GM12878 (cell line): ENCODE data around the gene CHN2.

Experiments
- BCL11A ChIP-seq: IDR thresholded peaks from 2 replicates; pipeline ENCODE4 v1.6.1; 2011; ENCODE audit warnings: low read depth, low read length
- CBFB ChIP-seq: IDR thresholded peaks from 2 replicates; pipeline ENCODE4 v1.6.1; 2016; ENCODE audit warnings: antibody characterized with exemption, low read depth
- CTCF ChIP-seq, 3 experiments: IDR thresholded peaks in 2 of 3; conservative IDR thresholded peaks in 1 of 3; 2 replicates each; pipeline ENCODE4 v1.5.1; 2011; ENCODE audit warnings: low read depth in 3 of 3, low read length in 3 of 3, mild to moderate bottlenecking in 3 of 3, control low read depth in 2 of 3, moderate library complexity in 2 of 3, inconsistent platforms in 1 of 3, mixed read lengths in 1 of 3; ENCODE audit not compliant: control insufficient read depth in 2 of 3, insufficient read depth in 1 of 3; ENCODE audit errors: extremely low read depth in 1 of 3
- JUND ChIP-seq: IDR thresholded peaks from 2 replicates; pipeline ENCODE4 v1.6.1; 2012; ENCODE audit warnings: low read depth, mild to moderate bottlenecking, low read length, improper control_type of control experiment, moderate library complexity
- NFIC ChIP-seq: IDR thresholded peaks from 2 replicates; pipeline ENCODE4 v1.6.1; 2012; ENCODE audit warnings: low read depth, mild to moderate bottlenecking, inconsistent platforms, low read length, moderate library complexity
- POLR2A ChIP-seq: IDR thresholded peaks from 2 replicates; pipeline ENCODE4 v1.6.1; 2011; ENCODE audit warnings: low read depth, mild to moderate bottlenecking, low read length
- SIN3A ChIP-seq: IDR thresholded peaks from 2 replicates; pipeline ENCODE4 v1.6.1; 2012; ENCODE audit warnings: low read depth, low read length, improper control_type of control experiment
- STAT1 ChIP-seq: fragments of 450-650 bp; conservative IDR thresholded peaks from 2 replicates; pipeline ENCODE4 v1.6.1; 2014; ENCODE audit warnings: antibody characterized with exemption, mild to moderate bottlenecking

- no peak for TF ChIP-seq CTCF (IDR thresholded peaks at IDR 0.05 in 2 of 3, conservative IDR thresholded peaks at IDR 0.05 in 1 of 3; ENCODE audit: control insufficient read depth in 2 of 3, extremely low read depth in 1 of 3, insufficient read depth in 1 of 3, low read depth in 3 of 3, low read length in 3 of 3)
- TF ChIP-seq STAT1, result no peak
- TF ChIP-seq JUND, result no peak
- no peak for TF ChIP-seq NFIC
- TF ChIP-seq SIN3A, result no peak
- no peak for TF ChIP-seq CBFB
- no peak for TF ChIP-seq POLR2A
- no peak for TF ChIP-seq BCL11A
Observed at GRCh38 chr7:29365423-29365822, 170.8 kb downstream of the CHN2 start.
